Caco-2 (cell line): Measurements from ENCODE around the gene BTRC. TPM values are rescaled to one million over a fixed set of nuclear protein-coding genes. Genes with fewer than 3 reads are reported as not detected.

ENCODE experiments used
- BruUV-seq: library from RNA; stranded (reverse); fragments of 400-500 nt; replicated peaks from 2 replicates; lab custom pipeline; 2021; lab: Mats Ljungman, UMichigan
- CTCF ChIA-PET: fragments of 300-600 bp; sonication (Branson Sonifier 250); formaldehyde crosslinking; loops from one replicate; lab custom pipeline; 2022; ENCODE audit warnings: antibody characterized with exemption; lab: Charles Lee
- POLR2A ChIA-PET: fragments of 300-600 bp; sonication (Branson Sonifier 250); formaldehyde crosslinking; loops from one replicate; lab custom pipeline; 2022; ENCODE audit warnings: antibody characterized with exemption; lab: Charles Lee
- DNase-seq, 2 experiments: peaks; one replicate each; pipeline versions ENCODE4 v3.0.0 to v3.0.0-alpha.2; 2020 to 2022
- H3K27me3 ChIP-seq: replicated peaks from 2 replicates; pipeline ENCODE4 v1.6.0; 2011; ENCODE audit warnings: low read length; ENCODE audit not compliant: control insufficient read depth, insufficient read depth
- H3K36me3 ChIP-seq: 2 replicates; pipeline ENCODE4 v1.5.1; 2011; ENCODE audit warnings: low read length; ENCODE audit not compliant: control insufficient read depth, insufficient read depth
- H3K4me1 ChIP-seq: fragments of 250-450 bp; sonication (Bioruptor Pico); 2 replicates; pipeline ENCODE4 v1.5.1; 2020; ENCODE audit warnings: mild to moderate bottlenecking
- H3K4me3 ChIP-seq: 2 replicates; pipeline ENCODE4 v1.5.1; 2011; ENCODE audit warnings: low read depth, mild to moderate bottlenecking, control low read depth, low read length
- H3K9me3 ChIP-seq: fragments of 250-450 bp; sonication (Bioruptor Pico); 2 replicates; pipeline ENCODE4 v1.5.1; 2020; ENCODE audit warnings: mild to moderate bottlenecking, moderate library complexity
- H3K27ac Mint-ChIP-seq: one replicate; pipeline ENCODE4 v1.8.0; 2022; ENCODE audit warnings: mixed read lengths; ENCODE audit not compliant: unreplicated experiment
- H3K27me3 Mint-ChIP-seq: one replicate; pipeline ENCODE4 v1.8.0; 2022; ENCODE audit warnings: mixed read lengths; ENCODE audit not compliant: insufficient read depth, unreplicated experiment
- H3K36me3 Mint-ChIP-seq: one replicate; pipeline ENCODE4 v1.8.0; 2022; ENCODE audit warnings: mild to moderate bottlenecking, mixed read lengths; ENCODE audit not compliant: insufficient read depth, unreplicated experiment
- H3K4me1 Mint-ChIP-seq: one replicate; pipeline ENCODE4 v1.8.0; 2022; ENCODE audit warnings: low read depth, mixed read lengths; ENCODE audit not compliant: unreplicated experiment
- H3K4me3 Mint-ChIP-seq: one replicate; pipeline ENCODE4 v1.8.0; 2022; ENCODE audit warnings: mild to moderate bottlenecking, moderate library complexity, mixed read lengths; ENCODE audit not compliant: unreplicated experiment
- H3K9me3 Mint-ChIP-seq: one replicate; pipeline ENCODE4 v1.8.0; 2022; ENCODE audit warnings: mixed read lengths; ENCODE audit not compliant: unreplicated experiment
- intact Hi-C: fragments of 100-400 bp; cut with micrococcal nuclease; formaldehyde crosslinking; loops from one replicate; pipeline ENCODE4 v1.10.0; 2022; ENCODE audit not compliant: unreplicated experiment
- total RNA-seq: library from RNA; stranded (reverse); gene quantifications from 2 replicates; pipeline ENCODE4 v1.2.3, GENCODE V29; 2022
- TF ChIP-seq, protein P1 (sequence below), 2 experiments: fragments of 200-600 bp in 1 of 2; IDR thresholded peaks; 1 replicate in 1 of 2; 2 replicates in 1 of 2; pipeline versions ENCODE4 v1.5.1 to v1.8.0; 2011 to 2022; ENCODE audit warnings: antibody characterized with exemption in 1 of 2, control low read depth in 1 of 2, inconsistent platforms in 1 of 2, low read depth in 1 of 2, low read length in 1 of 2, mild to moderate bottlenecking in 1 of 2, moderate library complexity in 1 of 2; ENCODE audit not compliant: insufficient read depth in 1 of 2, severe bottlenecking in 1 of 2, unreplicated experiment in 1 of 2

Gene BTRC
- total RNA-seq, 1 experiment from 2014 or later, result 19.6 TPM

DNA sequence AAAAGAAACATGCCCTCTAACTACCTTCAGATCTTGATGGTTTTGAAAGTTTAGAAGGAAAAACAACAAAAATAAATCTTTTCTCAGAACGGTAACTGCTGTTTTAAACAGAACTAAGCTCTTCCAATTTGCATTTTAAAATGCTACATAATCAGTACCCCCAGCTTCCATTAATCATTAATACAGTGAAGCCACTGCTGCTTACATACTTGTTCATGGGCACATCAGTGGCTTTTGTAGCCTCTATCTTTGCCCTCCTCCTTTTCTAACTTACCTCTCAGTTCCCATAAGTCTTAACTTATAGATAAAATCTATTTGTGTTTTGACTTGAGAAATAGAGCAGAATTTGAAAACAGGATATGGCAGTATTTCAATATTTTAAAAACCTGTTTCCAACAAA is 125.0 kb downstream of the BTRC start:
- H3K9me3 ChIP-seq, result no peaks in the 10 kb centered on the region
- no peak overlapping the region for H3K27ac Mint-ChIP-seq
- no peaks in the 10 kb centered on the region for H3K27me3 ChIP-seq
- intact Hi-C loops, result no loop called here
- ChIA-PET CTCF (no interaction called here), POLR2A (no interaction called here)
- H3K4me3 ChIP-seq, result no peak overlapping the region
- no peaks in the 10 kb centered on the region for H3K36me3 Mint-ChIP-seq
- TF ChIP-seq, protein P1, sequence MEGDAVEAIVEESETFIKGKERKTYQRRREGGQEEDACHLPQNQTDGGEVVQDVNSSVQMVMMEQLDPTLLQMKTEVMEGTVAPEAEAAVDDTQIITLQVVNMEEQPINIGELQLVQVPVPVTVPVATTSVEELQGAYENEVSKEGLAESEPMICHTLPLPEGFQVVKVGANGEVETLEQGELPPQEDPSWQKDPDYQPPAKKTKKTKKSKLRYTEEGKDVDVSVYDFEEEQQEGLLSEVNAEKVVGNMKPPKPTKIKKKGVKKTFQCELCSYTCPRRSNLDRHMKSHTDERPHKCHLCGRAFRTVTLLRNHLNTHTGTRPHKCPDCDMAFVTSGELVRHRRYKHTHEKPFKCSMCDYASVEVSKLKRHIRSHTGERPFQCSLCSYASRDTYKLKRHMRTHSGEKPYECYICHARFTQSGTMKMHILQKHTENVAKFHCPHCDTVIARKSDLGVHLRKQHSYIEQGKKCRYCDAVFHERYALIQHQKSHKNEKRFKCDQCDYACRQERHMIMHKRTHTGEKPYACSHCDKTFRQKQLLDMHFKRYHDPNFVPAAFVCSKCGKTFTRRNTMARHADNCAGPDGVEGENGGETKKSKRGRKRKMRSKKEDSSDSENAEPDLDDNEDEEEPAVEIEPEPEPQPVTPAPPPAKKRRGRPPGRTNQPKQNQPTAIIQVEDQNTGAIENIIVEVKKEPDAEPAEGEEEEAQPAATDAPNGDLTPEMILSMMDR (IDR thresholded peaks at IDR 0.05; ENCODE audit: insufficient read depth in 1 of 2, low read depth in 1 of 2, low read length in 1 of 2, severe bottlenecking in 1 of 2, unreplicated experiment in 1 of 2), result no peak
- no peaks in the 10 kb centered on the region for H3K9me3 Mint-ChIP-seq
- no peaks in the 10 kb centered on the region for H3K36me3 ChIP-seq
- H3K4me1 Mint-ChIP-seq, result no peaks in the 10 kb centered on the region
- no peak overlapping the region for H3K4me3 Mint-ChIP-seq
- BruUV-seq, result no TSS peak
- DNase-seq, result no peak
- no peaks in the 10 kb centered on the region for H3K27me3 Mint-ChIP-seq
- H3K4me1 ChIP-seq, result no peaks in the 10 kb centered on the region

DNA sequence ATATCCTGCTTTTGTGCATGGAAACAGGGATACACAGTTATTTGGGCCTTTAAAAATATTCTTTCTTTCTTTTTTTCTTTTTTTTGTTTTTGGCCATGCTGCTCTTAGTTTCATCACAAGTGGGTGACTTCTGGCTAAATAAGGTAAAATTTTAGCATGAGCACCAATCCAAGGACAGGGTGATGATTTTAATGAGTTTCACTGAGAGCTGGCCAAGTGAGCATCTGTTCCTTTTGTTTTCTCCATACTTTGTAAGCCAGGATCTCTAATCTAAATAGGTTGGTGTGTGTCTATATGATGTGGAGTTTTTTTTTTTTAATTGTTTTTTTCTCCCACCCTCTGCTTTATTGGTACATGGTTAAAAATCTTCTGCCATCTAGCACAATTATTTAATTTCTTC is 127.3 kb downstream of the BTRC start:
- H3K27ac Mint-ChIP-seq, result no peak overlapping the region
- Histone ChIP-seq H3K36me3 (no peaks in the 10 kb centered on the region), H3K4me1 (no peaks in the 10 kb centered on the region), H3K9me3 (no peaks in the 10 kb centered on the region), H3K27me3 (no peaks in the 10 kb centered on the region), H3K4me3 (no peak overlapping the region)
- TF ChIP-seq, protein P1 (IDR thresholded peaks at IDR 0.05; ENCODE audit: insufficient read depth in 1 of 2, low read depth in 1 of 2, low read length in 1 of 2, severe bottlenecking in 1 of 2, unreplicated experiment in 1 of 2), result no peak
- no peaks in the 10 kb centered on the region for H3K4me1 Mint-ChIP-seq
- intact Hi-C loops, result no loop called here
- H3K9me3 Mint-ChIP-seq, result no peaks in the 10 kb centered on the region
- H3K36me3 Mint-ChIP-seq, result no peaks in the 10 kb centered on the region
- ChIA-PET CTCF (no interaction called here), POLR2A (no interaction called here)
- H3K27me3 Mint-ChIP-seq, result no peaks in the 10 kb centered on the region
- DNase-seq, result no peak
- H3K4me3 Mint-ChIP-seq, result no peak overlapping the region
- BruUV-seq, result no TSS peak

- H3K9me3 ChIP-seq, result no peaks in the 10 kb centered on the region
- H3K4me3 Mint-ChIP-seq, result no peak overlapping the region
- H3K4me1 Mint-ChIP-seq, result no peaks in the 10 kb centered on the region
- BruUV-seq, result no TSS peak
- H3K27me3 Mint-ChIP-seq, result no peaks in the 10 kb centered on the region
- intact Hi-C loops, result no loop called here
- H3K27ac Mint-ChIP-seq, result no peak overlapping the region
- H3K9me3 Mint-ChIP-seq, result no peaks in the 10 kb centered on the region
- POLR2A ChIA-PET, result no interaction called here
- DNase-seq, result no peak
- no peak overlapping the region for H3K4me3 ChIP-seq
- no peaks in the 10 kb centered on the region for H3K4me1 ChIP-seq
- CTCF ChIA-PET, result no interaction called here
- no peaks in the 10 kb centered on the region for H3K27me3 ChIP-seq
- no peaks in the 10 kb centered on the region for H3K36me3 ChIP-seq
- TF ChIP-seq, protein P1 (IDR thresholded peaks at IDR 0.05; ENCODE audit: insufficient read depth in 1 of 2, low read depth in 1 of 2, low read length in 1 of 2, severe bottlenecking in 1 of 2, unreplicated experiment in 1 of 2), result no peak
- H3K36me3 Mint-ChIP-seq, result no peaks in the 10 kb centered on the region
Observed at GRCh38 chr10:101482568-101482967, 128.6 kb downstream of the BTRC start.
